ENCODE measurements around the gene USP20.

DNA sequence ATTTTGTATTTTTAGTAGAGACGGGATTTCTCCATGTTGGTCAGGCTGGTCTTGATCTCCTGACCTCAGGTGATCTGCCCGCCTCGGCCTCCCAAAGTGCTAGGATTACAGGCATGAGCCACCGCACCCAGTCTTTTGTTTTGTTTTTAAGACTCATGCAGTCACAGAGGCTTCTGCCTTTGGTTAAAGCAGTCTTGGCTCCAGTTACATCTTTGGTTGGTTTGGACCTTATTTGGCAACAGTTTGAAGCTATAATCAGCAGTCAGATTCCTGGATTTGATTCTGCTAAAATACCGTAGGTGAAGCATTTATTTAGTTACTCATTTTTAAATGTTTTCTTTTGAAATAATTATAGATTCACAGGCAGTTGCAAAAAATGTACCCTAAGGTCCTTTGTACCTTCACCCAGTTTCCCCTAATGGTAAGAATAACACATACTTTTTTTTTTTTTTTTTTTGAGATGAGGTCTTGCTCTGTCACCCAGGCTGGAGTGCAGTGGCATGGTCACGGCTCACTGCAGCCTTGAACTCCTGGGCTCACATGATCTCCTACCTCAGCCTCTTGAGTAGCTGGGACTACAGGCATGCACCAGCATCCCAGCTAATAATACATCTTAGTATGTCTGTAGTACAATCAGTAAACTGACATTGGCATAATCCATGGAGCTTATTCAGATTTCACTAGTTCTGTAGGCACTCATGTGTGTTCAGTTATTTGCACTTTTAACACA is 15.7 kb downstream of the USP20 start:
- TF ChIP-seq, protein P1, sequence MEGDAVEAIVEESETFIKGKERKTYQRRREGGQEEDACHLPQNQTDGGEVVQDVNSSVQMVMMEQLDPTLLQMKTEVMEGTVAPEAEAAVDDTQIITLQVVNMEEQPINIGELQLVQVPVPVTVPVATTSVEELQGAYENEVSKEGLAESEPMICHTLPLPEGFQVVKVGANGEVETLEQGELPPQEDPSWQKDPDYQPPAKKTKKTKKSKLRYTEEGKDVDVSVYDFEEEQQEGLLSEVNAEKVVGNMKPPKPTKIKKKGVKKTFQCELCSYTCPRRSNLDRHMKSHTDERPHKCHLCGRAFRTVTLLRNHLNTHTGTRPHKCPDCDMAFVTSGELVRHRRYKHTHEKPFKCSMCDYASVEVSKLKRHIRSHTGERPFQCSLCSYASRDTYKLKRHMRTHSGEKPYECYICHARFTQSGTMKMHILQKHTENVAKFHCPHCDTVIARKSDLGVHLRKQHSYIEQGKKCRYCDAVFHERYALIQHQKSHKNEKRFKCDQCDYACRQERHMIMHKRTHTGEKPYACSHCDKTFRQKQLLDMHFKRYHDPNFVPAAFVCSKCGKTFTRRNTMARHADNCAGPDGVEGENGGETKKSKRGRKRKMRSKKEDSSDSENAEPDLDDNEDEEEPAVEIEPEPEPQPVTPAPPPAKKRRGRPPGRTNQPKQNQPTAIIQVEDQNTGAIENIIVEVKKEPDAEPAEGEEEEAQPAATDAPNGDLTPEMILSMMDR (IDR thresholded peaks at IDR 0.05 in 2 of 3, conservative IDR thresholded peaks at IDR 0.05 in 1 of 3; ENCODE audit: borderline replicate concordance in 1 of 3, insufficient read depth in 1 of 3, low read depth in 2 of 3, low read length in 2 of 3), result no peak
- TF ChIP-seq POLR2A (IDR thresholded peaks at IDR 0.05; ENCODE audit: borderline replicate concordance, extremely low read depth, insufficient read depth, insufficient read length), result no peak
- no peak for TF ChIP-seq POLR2AphosphoS5 (IDR thresholded peaks at IDR 0.05; ENCODE audit: low read depth, low read length)
- no peak for TF ChIP-seq EZH2 (IDR thresholded peaks at IDR 0.05)
- TF ChIP-seq EZH2phosphoT487 (IDR thresholded peaks at IDR 0.05; ENCODE audit: borderline replicate concordance), result no peak
- TF ChIP-seq, protein P2, sequence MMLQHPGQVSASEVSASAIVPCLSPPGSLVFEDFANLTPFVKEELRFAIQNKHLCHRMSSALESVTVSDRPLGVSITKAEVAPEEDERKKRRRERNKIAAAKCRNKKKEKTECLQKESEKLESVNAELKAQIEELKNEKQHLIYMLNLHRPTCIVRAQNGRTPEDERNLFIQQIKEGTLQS (IDR thresholded peaks at IDR 0.05), result no peak
- no peak for TF ChIP-seq ZNF274 (IDR thresholded peaks at IDR 0.05; ENCODE audit: low read depth, low read length)
- TF ChIP-seq YY1 (IDR thresholded peaks at IDR 0.05; ENCODE audit: extremely low read depth, insufficient replicate concordance, low read depth, low read length), result no peak
- no peak for TF ChIP-seq EGR1 (IDR thresholded peaks at IDR 0.05; ENCODE audit: low read depth)

All from HCT116 (cell line).